ENCODE measurements around the gene DCK.

DNA sequence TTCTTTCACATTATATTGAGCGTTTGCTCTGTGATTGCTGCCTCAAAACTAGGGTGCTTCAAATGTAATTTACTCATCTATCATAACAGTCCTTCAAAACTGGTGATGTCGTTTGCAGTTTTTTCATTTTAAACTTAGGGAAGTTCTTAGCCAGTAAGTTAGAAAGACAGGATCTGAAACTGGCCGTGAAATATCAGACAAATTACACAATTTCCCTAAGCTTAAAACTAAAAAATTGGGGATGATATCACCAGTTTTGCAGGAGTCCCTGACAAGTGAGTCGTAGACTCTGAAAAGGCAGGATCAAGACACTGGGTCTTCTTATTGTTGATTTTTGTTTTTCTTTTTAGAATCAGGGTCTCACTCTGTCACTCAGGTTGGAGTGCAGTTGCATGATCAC is 46.5 kb upstream of the DCK start:
- TF ChIP-seq FOXM1 (IDR thresholded peaks at IDR 0.05; ENCODE audit: borderline replicate concordance, low read depth) (no peak), RAD21 (IDR thresholded peaks at IDR 0.05; ENCODE audit: low read depth) (no peak), NFIC (IDR thresholded peaks at IDR 0.05) (no peak), CEBPB (IDR thresholded peaks at IDR 0.05) (no peak), EGR1 (IDR thresholded peaks at IDR 0.05) (no peak), TAF1 (IDR thresholded peaks at IDR 0.05; ENCODE audit: low read depth) (no peak), TCF12 (IDR thresholded peaks at IDR 0.05; ENCODE audit: low read depth) (no peak), TEAD4 (IDR thresholded peaks at IDR 0.05) (no peak), YY1 (IDR thresholded peaks at IDR 0.05; ENCODE audit: low read depth) (no peak), CREB1 (IDR thresholded peaks at IDR 0.05; ENCODE audit: low read depth) (no peak), EP300 (IDR thresholded peaks at IDR 0.05; ENCODE audit: borderline replicate concordance) (no peak)
- TF ChIP-seq, protein P1, sequence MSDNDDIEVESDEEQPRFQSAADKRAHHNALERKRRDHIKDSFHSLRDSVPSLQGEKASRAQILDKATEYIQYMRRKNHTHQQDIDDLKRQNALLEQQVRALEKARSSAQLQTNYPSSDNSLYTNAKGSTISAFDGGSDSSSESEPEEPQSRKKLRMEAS (IDR thresholded peaks at IDR 0.05) = no peak
- TF ChIP-seq, protein P2, sequence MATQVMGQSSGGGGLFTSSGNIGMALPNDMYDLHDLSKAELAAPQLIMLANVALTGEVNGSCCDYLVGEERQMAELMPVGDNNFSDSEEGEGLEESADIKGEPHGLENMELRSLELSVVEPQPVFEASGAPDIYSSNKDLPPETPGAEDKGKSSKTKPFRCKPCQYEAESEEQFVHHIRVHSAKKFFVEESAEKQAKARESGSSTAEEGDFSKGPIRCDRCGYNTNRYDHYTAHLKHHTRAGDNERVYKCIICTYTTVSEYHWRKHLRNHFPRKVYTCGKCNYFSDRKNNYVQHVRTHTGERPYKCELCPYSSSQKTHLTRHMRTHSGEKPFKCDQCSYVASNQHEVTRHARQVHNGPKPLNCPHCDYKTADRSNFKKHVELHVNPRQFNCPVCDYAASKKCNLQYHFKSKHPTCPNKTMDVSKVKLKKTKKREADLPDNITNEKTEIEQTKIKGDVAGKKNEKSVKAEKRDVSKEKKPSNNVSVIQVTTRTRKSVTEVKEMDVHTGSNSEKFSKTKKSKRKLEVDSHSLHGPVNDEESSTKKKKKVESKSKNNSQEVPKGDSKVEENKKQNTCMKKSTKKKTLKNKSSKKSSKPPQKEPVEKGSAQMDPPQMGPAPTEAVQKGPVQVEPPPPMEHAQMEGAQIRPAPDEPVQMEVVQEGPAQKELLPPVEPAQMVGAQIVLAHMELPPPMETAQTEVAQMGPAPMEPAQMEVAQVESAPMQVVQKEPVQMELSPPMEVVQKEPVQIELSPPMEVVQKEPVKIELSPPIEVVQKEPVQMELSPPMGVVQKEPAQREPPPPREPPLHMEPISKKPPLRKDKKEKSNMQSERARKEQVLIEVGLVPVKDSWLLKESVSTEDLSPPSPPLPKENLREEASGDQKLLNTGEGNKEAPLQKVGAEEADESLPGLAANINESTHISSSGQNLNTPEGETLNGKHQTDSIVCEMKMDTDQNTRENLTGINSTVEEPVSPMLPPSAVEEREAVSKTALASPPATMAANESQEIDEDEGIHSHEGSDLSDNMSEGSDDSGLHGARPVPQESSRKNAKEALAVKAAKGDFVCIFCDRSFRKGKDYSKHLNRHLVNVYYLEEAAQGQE (IDR thresholded peaks at IDR 0.05; ENCODE audit: low read depth) = no peak
- TF ChIP-seq, protein P3, sequence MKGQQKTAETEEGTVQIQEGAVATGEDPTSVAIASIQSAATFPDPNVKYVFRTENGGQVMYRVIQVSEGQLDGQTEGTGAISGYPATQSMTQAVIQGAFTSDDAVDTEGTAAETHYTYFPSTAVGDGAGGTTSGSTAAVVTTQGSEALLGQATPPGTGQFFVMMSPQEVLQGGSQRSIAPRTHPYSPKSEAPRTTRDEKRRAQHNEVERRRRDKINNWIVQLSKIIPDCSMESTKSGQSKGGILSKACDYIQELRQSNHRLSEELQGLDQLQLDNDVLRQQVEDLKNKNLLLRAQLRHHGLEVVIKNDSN (IDR thresholded peaks at IDR 0.05) = no peak
